Mesothelial cell of epicardium (in vitro differentiated cells): ENCODE results near the gene QKI. TPM values are rescaled to one million over a fixed set of nuclear protein-coding genes. Genes with fewer than 3 reads are reported as not detected.

ENCODE experiments used
- DNase-seq, 2 experiments: peaks; one replicate each; pipeline ENCODE4 v3.0.0; 2021; ENCODE audit warnings: low spot score in 2 of 2; ENCODE audit not compliant: unreplicated experiment in 2 of 2
- H3K27ac Mint-ChIP-seq: 2 replicates; pipeline ENCODE4 v1.8.0; 2021; ENCODE audit warnings: mixed read lengths
- H3K27me3 Mint-ChIP-seq: 2 replicates; pipeline ENCODE4 v1.8.0; 2021; ENCODE audit warnings: low read depth, mixed read lengths
- H3K36me3 Mint-ChIP-seq: 2 replicates; pipeline ENCODE4 v1.8.0; 2021; ENCODE audit warnings: mixed read lengths
- H3K4me1 Mint-ChIP-seq: 2 replicates; pipeline ENCODE4 v1.8.0; 2021; ENCODE audit warnings: mixed read lengths
- H3K4me3 Mint-ChIP-seq: 2 replicates; pipeline ENCODE4 v1.8.0; 2021; ENCODE audit warnings: mild to moderate bottlenecking, moderate library complexity, mixed read lengths
- H3K9me3 Mint-ChIP-seq: 2 replicates; pipeline ENCODE4 v1.8.0; 2021; ENCODE audit warnings: mixed read lengths
- total RNA-seq: library from RNA; stranded (reverse); gene quantifications from 3 replicates; pipeline ENCODE4 v1.2.1, GENCODE V29; 2021
- TF ChIP-seq, protein P1 (sequence below): fragments of 200-600 bp; sonication (generic); IDR thresholded peaks from one replicate; pipeline ENCODE4 v1.5.0; 2021; ENCODE audit warnings: antibody characterized with exemption; ENCODE audit not compliant: unreplicated experiment

Gene QKI
- total RNA-seq, 1 donor from 2014 or later = 133 TPM

DNA sequence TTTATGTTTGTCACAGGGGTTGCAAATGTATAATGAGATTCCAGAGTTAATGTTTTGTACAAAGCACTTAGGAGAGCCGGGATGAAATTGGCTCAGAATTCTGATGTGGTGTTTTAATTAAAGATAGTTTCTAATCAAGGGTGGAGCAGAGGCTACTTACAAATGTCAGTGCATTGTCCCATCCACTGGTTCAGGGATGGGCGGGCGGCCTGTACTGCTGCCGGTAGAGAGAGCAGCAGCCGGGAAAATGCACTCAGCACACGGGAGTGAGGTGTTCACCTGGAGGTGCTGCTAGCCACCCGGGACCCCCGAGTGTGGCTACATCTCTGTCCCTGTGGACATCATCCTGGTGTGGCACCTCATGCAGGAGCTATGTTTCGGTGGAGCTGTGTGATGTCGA, 193.3 kb downstream of the QKI start:
- no peak overlapping the region for H3K27ac Mint-ChIP-seq
- DNase-seq = no peak
- H3K27me3 Mint-ChIP-seq = no peaks in the 10 kb centered on the region
- no peak overlapping the region for H3K4me3 Mint-ChIP-seq
- TF ChIP-seq, protein P1, sequence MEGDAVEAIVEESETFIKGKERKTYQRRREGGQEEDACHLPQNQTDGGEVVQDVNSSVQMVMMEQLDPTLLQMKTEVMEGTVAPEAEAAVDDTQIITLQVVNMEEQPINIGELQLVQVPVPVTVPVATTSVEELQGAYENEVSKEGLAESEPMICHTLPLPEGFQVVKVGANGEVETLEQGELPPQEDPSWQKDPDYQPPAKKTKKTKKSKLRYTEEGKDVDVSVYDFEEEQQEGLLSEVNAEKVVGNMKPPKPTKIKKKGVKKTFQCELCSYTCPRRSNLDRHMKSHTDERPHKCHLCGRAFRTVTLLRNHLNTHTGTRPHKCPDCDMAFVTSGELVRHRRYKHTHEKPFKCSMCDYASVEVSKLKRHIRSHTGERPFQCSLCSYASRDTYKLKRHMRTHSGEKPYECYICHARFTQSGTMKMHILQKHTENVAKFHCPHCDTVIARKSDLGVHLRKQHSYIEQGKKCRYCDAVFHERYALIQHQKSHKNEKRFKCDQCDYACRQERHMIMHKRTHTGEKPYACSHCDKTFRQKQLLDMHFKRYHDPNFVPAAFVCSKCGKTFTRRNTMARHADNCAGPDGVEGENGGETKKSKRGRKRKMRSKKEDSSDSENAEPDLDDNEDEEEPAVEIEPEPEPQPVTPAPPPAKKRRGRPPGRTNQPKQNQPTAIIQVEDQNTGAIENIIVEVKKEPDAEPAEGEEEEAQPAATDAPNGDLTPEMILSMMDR = no peak
- no peaks in the 10 kb centered on the region for H3K36me3 Mint-ChIP-seq
- no peaks in the 10 kb centered on the region for H3K4me1 Mint-ChIP-seq
- H3K9me3 Mint-ChIP-seq = no peaks in the 10 kb centered on the region

DNA sequence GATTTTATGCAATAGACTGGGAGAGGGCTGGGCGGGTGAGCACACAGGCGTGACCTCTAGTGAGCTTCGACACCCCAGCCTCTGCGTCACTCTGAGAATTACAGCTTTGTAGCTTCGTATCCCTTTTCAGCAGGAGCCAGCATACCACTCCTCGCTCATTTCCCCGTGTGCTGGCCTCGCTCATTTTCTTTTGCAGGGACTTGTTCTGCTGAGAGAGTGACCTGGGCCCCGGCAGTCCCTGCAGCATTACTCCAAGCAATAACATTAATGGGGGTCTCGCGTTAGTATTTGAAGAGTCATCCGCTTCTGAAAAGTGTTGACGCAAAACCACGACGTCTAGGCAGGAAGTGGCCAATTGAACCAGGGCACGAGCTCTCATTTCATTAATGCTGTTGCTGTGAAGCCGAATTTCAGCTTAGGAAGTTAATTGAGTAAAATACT, 193.7 kb downstream of the QKI start:
- no peak for DNase-seq
- Mint-ChIP-seq H3K4me3 (no peak overlapping the region), H3K27ac (no peak overlapping the region), H3K4me1 (no peaks in the 10 kb centered on the region), H3K27me3 (no peaks in the 10 kb centered on the region), H3K9me3 (no peaks in the 10 kb centered on the region), H3K36me3 (no peaks in the 10 kb centered on the region)
- TF ChIP-seq, protein P1 = no peak

DNA sequence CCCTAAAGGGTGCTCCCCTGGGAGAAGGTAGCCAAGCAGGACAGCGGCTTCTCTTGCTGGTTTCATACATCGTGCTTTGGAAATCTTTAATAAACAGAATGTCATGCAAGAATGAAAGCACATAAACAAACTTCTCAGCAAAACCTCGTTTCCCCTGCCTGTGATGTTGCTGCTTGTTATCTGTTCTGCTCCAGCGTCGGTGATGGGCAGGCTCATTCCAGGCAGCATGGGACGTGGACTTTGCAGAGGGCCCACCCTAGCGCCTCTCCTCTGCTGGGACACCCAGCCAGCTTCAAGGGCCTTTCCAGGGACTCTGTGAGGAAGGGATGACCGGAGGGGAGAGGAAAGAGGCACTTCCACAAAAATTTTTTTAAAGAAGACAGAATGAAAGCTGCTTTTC, 197.7 kb downstream of the QKI start:
- Mint-ChIP-seq H3K4me1 (no peaks in the 10 kb centered on the region), H3K27ac (no peak overlapping the region), H3K9me3 (no peaks in the 10 kb centered on the region), H3K36me3 (no peaks in the 10 kb centered on the region), H3K4me3 (no peak overlapping the region), H3K27me3 (no peaks in the 10 kb centered on the region)
- TF ChIP-seq, protein P1 = no peak
- no peak for DNase-seq

DNA sequence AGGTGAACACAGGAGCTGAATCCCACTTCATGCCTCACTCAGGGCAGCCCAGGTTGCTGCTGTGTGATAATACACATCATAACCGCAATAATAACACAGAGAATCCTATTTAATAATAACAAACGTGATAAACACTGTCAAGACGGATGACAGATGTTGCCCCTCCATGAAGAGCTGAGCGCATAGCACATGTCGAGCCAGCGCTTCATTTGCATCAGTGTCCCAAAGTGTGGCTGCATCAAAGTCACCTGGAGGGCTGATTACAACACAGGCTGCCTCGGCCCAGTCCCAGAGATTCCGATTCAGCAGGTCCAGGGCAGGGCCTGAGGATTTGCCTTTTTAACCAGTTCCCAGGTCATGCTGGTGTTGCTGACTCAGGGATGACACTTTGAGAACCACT, 198.5 kb downstream of the QKI start:
- peaks cover 1% of the 10 kb centered on the region for H3K9me3 Mint-ChIP-seq
- H3K27me3 Mint-ChIP-seq = no peaks in the 10 kb centered on the region
- no peak overlapping the region for H3K27ac Mint-ChIP-seq
- no peak overlapping the region for H3K4me3 Mint-ChIP-seq
- DNase-seq = no peak
- no peaks in the 10 kb centered on the region for H3K36me3 Mint-ChIP-seq
- H3K4me1 Mint-ChIP-seq = no peaks in the 10 kb centered on the region
- TF ChIP-seq, protein P1 = no peak

DNA sequence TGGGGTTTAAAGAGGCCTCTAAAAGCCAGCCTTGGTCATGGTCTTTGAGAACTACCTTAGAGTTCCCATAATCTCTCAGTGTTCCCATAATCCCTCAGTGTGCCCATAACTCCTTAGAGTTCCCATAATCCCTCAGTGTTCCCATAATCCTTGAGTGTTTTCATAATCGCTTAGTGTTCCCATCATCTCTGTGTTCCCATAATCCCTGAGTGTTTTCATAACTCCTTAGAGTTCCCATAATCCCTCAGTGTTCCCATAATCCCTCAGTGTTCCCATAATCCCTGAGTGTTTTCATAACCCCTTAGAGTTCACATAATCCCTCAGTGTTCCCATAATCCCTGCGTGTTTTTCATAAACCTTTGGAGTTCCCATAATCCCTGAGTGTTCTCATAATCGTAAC, 199.2 kb downstream of the QKI start:
- TF ChIP-seq, protein P1 = no peak
- DNase-seq = no peak
- Mint-ChIP-seq H3K27ac (no peak overlapping the region), H3K4me3 (no peak overlapping the region), H3K4me1 (no peaks in the 10 kb centered on the region), H3K27me3 (no peaks in the 10 kb centered on the region), H3K9me3 (peaks cover 7% of the 10 kb centered on the region), H3K36me3 (no peaks in the 10 kb centered on the region)

DNA sequence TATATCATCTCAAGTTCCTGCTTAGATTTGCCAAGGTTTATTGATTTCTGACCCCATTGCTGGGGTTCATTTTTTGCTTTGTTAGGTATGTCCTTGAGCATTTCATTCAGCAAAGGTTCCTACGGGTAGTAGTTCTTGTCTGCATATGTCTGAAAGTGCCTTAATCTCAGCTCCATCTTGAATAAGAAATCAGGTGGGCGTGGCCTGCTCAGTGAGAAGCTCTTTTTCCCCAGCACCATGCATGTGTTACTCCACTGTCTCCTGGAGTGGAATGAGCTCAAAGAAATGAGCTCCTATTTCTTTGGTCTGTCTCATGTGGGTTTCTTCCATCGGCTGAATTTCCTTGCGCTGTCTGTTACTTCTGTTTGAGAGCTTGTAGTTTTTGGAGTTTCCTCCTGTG, 201.9 kb downstream of the QKI start:
- no peak for DNase-seq
- no peak overlapping the region for H3K4me3 Mint-ChIP-seq
- H3K9me3 Mint-ChIP-seq = peaks cover 8% of the 10 kb centered on the region
- TF ChIP-seq, protein P1 = no peak
- H3K27me3 Mint-ChIP-seq = no peaks in the 10 kb centered on the region
- H3K27ac Mint-ChIP-seq = no peak overlapping the region
- H3K36me3 Mint-ChIP-seq = no peaks in the 10 kb centered on the region
- H3K4me1 Mint-ChIP-seq = no peaks in the 10 kb centered on the region
